MM.1S (cell line): Measurements from ENCODE around the gene DLGAP1.

Experiments
- CTCF ChIP-seq: fragments of 300-600 bp; sonication (generic); IDR thresholded peaks from 2 replicates; pipeline ENCODE4 v1.5.1; 2016; ENCODE audit warnings: antibody characterized with exemption, low read length, mixed read lengths
- EZH2 ChIP-seq: fragments of 300-600 bp; sonication (generic); optimal IDR thresholded peaks from 2 replicates; pipeline ENCODE3; 2017; ENCODE audit warnings: low read depth, mild to moderate bottlenecking, antibody characterized with exemption, low read length, mixed read lengths
- EZH2phosphoT487 ChIP-seq: fragments of 300-600 bp; sonication (generic); IDR thresholded peaks from 2 replicates; pipeline ENCODE4 v1.6.1; 2018; ENCODE audit warnings: antibody characterized with exemption, low read length

GRCh38 chr18:3458952-3459853, 995.9 kb downstream of the DLGAP1 start:
- TF ChIP-seq CTCF (no peak), EZH2phosphoT487 (no peak), EZH2 (no peak)
